LoVo (cell line): Measurements from ENCODE around the gene CCN6.

ENCODE experiments used
- DNase-seq: peaks from one replicate; pipeline ENCODE4 v3.0.0-alpha.2; 2016; ENCODE audit warnings: low spot score

The CCN6 gene

GRCh38 chr6:112054001-112054400, at the start of gene CCN6:
CCN6 (plus strand) TSS chr6:112054104; CDS start chr6:112054358, 254 bp downstream.
- DNase-seq = no peak

GRCh38 chr6:112004201-112005012, 49.5 kb upstream of the CCN6 start:
- DNase-seq = no peak

GRCh38 chr6:112005013-112005371, 48.9 kb upstream of the CCN6 start:
- no peak for DNase-seq

GRCh38 chr6:112007254-112007653, 46.6 kb upstream of the CCN6 start:
- no peak for DNase-seq

- no peak for DNase-seq
Measured at GRCh38 chr6:112007805-112008204, 46.1 kb upstream of the CCN6 start.

- DNase-seq = no peak
Measured at GRCh38 chr6:112008482-112008881, 45.4 kb upstream of the CCN6 start.

GRCh38 chr6:112010328-112010727, 43.6 kb upstream of the CCN6 start:
- DNase-seq = no peak

GRCh38 chr6:112013051-112013450, 40.9 kb upstream of the CCN6 start:
- no peak for DNase-seq

- DNase-seq = no peak
Measured at GRCh38 chr6:112014483-112014882, 39.4 kb upstream of the CCN6 start.

- DNase-seq = no peak
Measured at GRCh38 chr6:112015725-112016124, 38.2 kb upstream of the CCN6 start.

- DNase-seq = no peak
Measured at GRCh38 chr6:112016320-112016719, 37.6 kb upstream of the CCN6 start.

- DNase-seq = no peak
Measured at GRCh38 chr6:112017169-112017568, 36.7 kb upstream of the CCN6 start.

GRCh38 chr6:112017760-112018537, 36.0 kb upstream of the CCN6 start:
- DNase-seq = no peak

GRCh38 chr6:112018619-112019416, 35.1 kb upstream of the CCN6 start:
- DNase-seq = peak; percentile 54

GRCh38 chr6:112019589-112019988, 34.3 kb upstream of the CCN6 start:
- no peak for DNase-seq

GRCh38 chr6:112021691-112022310, 32.1 kb upstream of the CCN6 start:
- no peak for DNase-seq

- DNase-seq = no peak
Measured at GRCh38 chr6:112022749-112023148, 31.2 kb upstream of the CCN6 start.

- DNase-seq = no peak
Measured at GRCh38 chr6:112024464-112024863, 29.4 kb upstream of the CCN6 start.

- DNase-seq = no peak
Measured at GRCh38 chr6:112026933-112027332, 27.0 kb upstream of the CCN6 start.

- DNase-seq = no peak
Measured at GRCh38 chr6:112027942-112028674, 25.8 kb upstream of the CCN6 start.

GRCh38 chr6:112029045-112029822, 24.7 kb upstream of the CCN6 start:
- peak; percentile 47 for DNase-seq
